ENCODE measurements around the gene OR10T2.

GRCh38 chr1:158374860-158375259, 24.4 kb downstream of the OR10T2 start:
- TF ChIP-seq CTCF (IDR thresholded peaks at IDR 0.05; ENCODE audit: insufficient read depth, low read length, poor library complexity, severe bottlenecking) (no peak), EZH2phosphoT487 (conservative IDR thresholded peaks at IDR 0.05; ENCODE audit: low read length) (no peak)
